ENCODE measurements around the gene TMEM95. TPM values are rescaled to one million over a fixed set of nuclear protein-coding genes. Genes with fewer than 3 reads are reported as not detected.
"Not testable (repeated sequence)": the region's sequence is repeated elsewhere in the genome, so short reads cannot be mapped to it uniquely, and the experiment has no call there.

TMEM95 gene
- total and polyA plus RNA-seq, 3 donors from 2014 or later = 2.8 to 9.9 (median 6.6) TPM

- H3K4me1 ChIP-seq = no peaks in the 10 kb centered on the region
- TF ChIP-seq POLR2A (IDR thresholded peaks at IDR 0.05) (no peak), CTCF (IDR thresholded peaks at IDR 0.05) (no peak)
- no peaks in the 10 kb centered on the region for H3K27me3 ChIP-seq
- H3K9me3 ChIP-seq = no peaks in the 10 kb centered on the region
- H3K27ac ChIP-seq = no peak overlapping the region
- H3K36me3 ChIP-seq (ENCODE audit: low read depth, missing control alignments) = no peaks in the 10 kb centered on the region
- WGBS, 2 donors = 73 to 74% methylated on average over 13 of the region's 13 CpGs
- no peak overlapping the region for H3K4me3 ChIP-seq
- DNase-seq = no peak
- intact Hi-C loops (cut with DNase I; ENCODE audit: low total_unique reads) = no loop called here
Observed at GRCh38 chr17:7367918-7368598, 13.1 kb downstream of the TMEM95 start.

- H3K36me3 ChIP-seq (ENCODE audit: low read depth, missing control alignments); H3K27ac ChIP-seq; H3K4me1 ChIP-seq; H3K9me3 ChIP-seq; intact Hi-C loops (cut with DNase I; ENCODE audit: low total_unique reads); H3K27me3 ChIP-seq; H3K4me3 ChIP-seq; DNase-seq: not testable (repeated sequence)
- 85 to 97% methylated on average over 5 of the region's 5 CpGs for WGBS, 2 donors
Observed at GRCh38 chr17:7368599-7368994, 13.6 kb downstream of the TMEM95 start.

- Histone ChIP-seq H3K4me3 (no peak overlapping the region), H3K4me1 (no peaks in the 10 kb centered on the region), H3K9me3 (no peaks in the 10 kb centered on the region), H3K27me3 (no peaks in the 10 kb centered on the region), H3K27ac (no peak overlapping the region), H3K36me3 (ENCODE audit: low read depth, missing control alignments) (no peaks in the 10 kb centered on the region)
- 86% methylated on average over 5 of the region's 5 CpGs for WGBS, 2 donors
- intact Hi-C loops (cut with DNase I; ENCODE audit: low total_unique reads) = no loop called here
- no peak for DNase-seq
- TF ChIP-seq CTCF (IDR thresholded peaks at IDR 0.05) (no peak), POLR2A (IDR thresholded peaks at IDR 0.05) (no peak)
Observed at GRCh38 chr17:7369825-7370224, 14.9 kb downstream of the TMEM95 start.

- DNase-seq = no peak
- Histone ChIP-seq H3K27me3 (no peaks in the 10 kb centered on the region), H3K9me3 (no peaks in the 10 kb centered on the region), H3K27ac (no peak overlapping the region), H3K4me3 (no peak overlapping the region), H3K36me3 (ENCODE audit: low read depth, missing control alignments) (no peaks in the 10 kb centered on the region), H3K4me1 (no peaks in the 10 kb centered on the region)
- TF ChIP-seq CTCF (IDR thresholded peaks at IDR 0.05) = no peak
- no peak for TF ChIP-seq POLR2A (IDR thresholded peaks at IDR 0.05)
- WGBS, 2 donors = 83 to 84% methylated on average over 4 of the region's 4 CpGs
- intact Hi-C loops (cut with DNase I; ENCODE audit: low total_unique reads) = no loop called here
Observed at GRCh38 chr17:7370853-7371252, 15.9 kb downstream of the TMEM95 start.

- WGBS, 2 donors = 85 to 89% methylated on average over 2 of the region's 2 CpGs
- H3K36me3 ChIP-seq (ENCODE audit: low read depth, missing control alignments) = no peaks in the 10 kb centered on the region
- DNase-seq = no peak
- no peaks in the 10 kb centered on the region for H3K4me1 ChIP-seq
- no peak for TF ChIP-seq CTCF (IDR thresholded peaks at IDR 0.05)
- TF ChIP-seq POLR2A (IDR thresholded peaks at IDR 0.05) = no peak
- no peaks in the 10 kb centered on the region for H3K27me3 ChIP-seq
- no peak overlapping the region for H3K27ac ChIP-seq
- no peak overlapping the region for H3K4me3 ChIP-seq
- H3K9me3 ChIP-seq = no peaks in the 10 kb centered on the region
- intact Hi-C loops (cut with DNase I; ENCODE audit: low total_unique reads) = no loop called here
Observed at GRCh38 chr17:7374353-7374752, 19.4 kb downstream of the TMEM95 start.
